Esophagus muscularis mucosa (tissue), 4 donors: ENCODE results near the gene PELI2. TPM values are rescaled to one million over a fixed set of nuclear protein-coding genes. Genes with fewer than 3 reads are reported as not detected.
A peak's percentile ranks its signal among the peaks of the same experiment; 100 is the strongest.

ENCODE experiments used
- DNase-seq: peaks from one replicate; pipeline ENCODE4 v3.0.0-alpha.2; 2017; ENCODE audit errors: extremely low spot score
- H3K27ac ChIP-seq, 4 donors: fragments of 200-600 bp; sonication (generic); replicated peaks in 1 of 4; 1 replicate in 3 of 4; 2 replicates in 1 of 4; pipeline ENCODE4 v1.5.1; 2016 to 2019; ENCODE audit warnings: mild to moderate bottlenecking in 1 of 4
- H3K27me3 ChIP-seq, 4 donors: fragments of 200-600 bp; sonication (generic); one replicate each; pipeline versions ENCODE4 v1.5.1 to v1.6.0; 2016 to 2019
- H3K36me3 ChIP-seq, 4 donors: fragments of 200-600 bp; sonication (generic); one replicate each; pipeline ENCODE4 v1.5.1; 2016 to 2019
- H3K4me1 ChIP-seq, 4 donors: fragments of 200-600 bp; sonication (generic); one replicate each; pipeline ENCODE4 v1.5.1; 2016 to 2019
- H3K4me3 ChIP-seq, 4 donors: fragments of 200-600 bp; sonication (generic); 1 replicate in 2 of 4; 2 replicates in 2 of 4; pipeline ENCODE4 v1.5.1; 2016 to 2019; ENCODE audit warnings: mild to moderate bottlenecking in 4 of 4, moderate library complexity in 1 of 4
- H3K9me3 ChIP-seq, 4 donors: fragments of 200-600 bp; sonication (generic); 1 replicate in 3 of 4; 2 replicates in 1 of 4; pipeline ENCODE4 v1.5.1; 2016 to 2019
- CTCF ChIP-seq, 3 experiments: fragments of 200-600 bp in 2 of 3; fragments of 450-650 bp in 1 of 3; sonication (generic) in 2 of 3; IDR thresholded peaks; one replicate each; pipeline ENCODE4 v1.5.1; 2017 to 2019; ENCODE audit warnings: antibody characterized with exemption in 3 of 3, mild to moderate bottlenecking in 2 of 3, moderate library complexity in 1 of 3
- EP300 ChIP-seq: sonication (generic); formaldehyde crosslinking; IDR thresholded peaks from one replicate; pipeline ENCODE4 v1.6.1; 2017; ENCODE audit warnings: antibody characterized with exemption
- POLR2A ChIP-seq: fragments of 450-650 bp; IDR thresholded peaks from one replicate; pipeline ENCODE4 v1.6.1; 2017; ENCODE audit warnings: antibody characterized with exemption, moderate library complexity, mild to moderate bottlenecking, low read depth
- POLR2AphosphoS5 ChIP-seq, 2 donors: sonication (generic); formaldehyde crosslinking; IDR thresholded peaks; one replicate each; pipeline ENCODE4 v1.6.1; 2017; ENCODE audit warnings: antibody characterized with exemption in 2 of 2
- WGBS: methylation state at CpG from one replicate; pipeline ENCODE4 v1.1.5; 2018; 5-methylcytosine and 5-hydroxymethylcytosine counted together
- intact Hi-C: fragments of 100-400 bp; cut with DNase I; formaldehyde crosslinking; loops from one replicate; pipeline ENCODE4 v1.15.1; 2023
- total RNA-seq, 4 donors: library from RNA; depleted of rRNA; stranded (reverse); fragments of >200 nt; gene quantifications; one replicate each; pipeline versions ENCODE4 v1.1.0 to v1.2.1, GENCODE V29; 2016

Gene PELI2
- total RNA-seq, 4 donors from 2014 or later: 10.6 to 16.3 (median 14.1) TPM

GRCh38 chr14:56241461-56241860, 123.2 kb downstream of the PELI2 start:
- 92% methylated on average over 6 of the region's 6 CpGs for WGBS
- no peak for TF ChIP-seq POLR2AphosphoS5 (IDR thresholded peaks at IDR 0.05)
- TF ChIP-seq POLR2A: no peak
- no peak for TF ChIP-seq EP300
- no peak for TF ChIP-seq CTCF (IDR thresholded peaks at IDR 0.05)
- Histone ChIP-seq H3K4me1 (no peaks in the 10 kb centered on the region), H3K36me3 (no peaks in the 10 kb centered on the region), H3K9me3 (no peaks in the 10 kb centered on the region), H3K27ac (no peak overlapping the region), H3K4me3 (no peak overlapping the region), H3K27me3 (no peaks in the 10 kb centered on the region)
- intact Hi-C loops: no loop called here
- no peak for DNase-seq

- H3K9me3 ChIP-seq: no peaks in the 10 kb centered on the region
- no peaks in the 10 kb centered on the region for H3K27me3 ChIP-seq
- WGBS: 75% methylated on average over 2 of the region's 2 CpGs
- no peak overlapping the region for H3K4me3 ChIP-seq
- DNase-seq: no peak
- no peaks in the 10 kb centered on the region for H3K36me3 ChIP-seq
- TF ChIP-seq POLR2A: no peak
- no peak for TF ChIP-seq EP300
- no peak overlapping the region for H3K27ac ChIP-seq
- intact Hi-C loops: no loop called here
- no peaks in the 10 kb centered on the region for H3K4me1 ChIP-seq
These were observed 124.9 kb downstream of the PELI2 start for GRCh38 chr14:56243110-56243509.

- Histone ChIP-seq H3K9me3 (no peaks in the 10 kb centered on the region), H3K36me3 (no peaks in the 10 kb centered on the region), H3K27me3 (no peaks in the 10 kb centered on the region), H3K4me1 (no peaks in the 10 kb centered on the region), H3K4me3 (no peak overlapping the region), H3K27ac (no peak overlapping the region)
- intact Hi-C loops: no loop called here
- DNase-seq: no peak
- TF ChIP-seq POLR2AphosphoS5 (IDR thresholded peaks at IDR 0.05) (peak in 1 of 2 donors; percentile 26), CTCF (IDR thresholded peaks at IDR 0.05) (no peak), EP300 (no peak), POLR2A (no peak)
- 51% methylated on average over 5 of the region's 5 CpGs for WGBS
These were observed 126.1 kb downstream of the PELI2 start for GRCh38 chr14:56244138-56244789.

- Histone ChIP-seq H3K36me3 (peaks cover 0 to 8% (median 0%) of the 10 kb centered on the region in 4 donors), H3K27ac (no peak overlapping the region), H3K4me3 (no peak overlapping the region), H3K27me3 (no peaks in the 10 kb centered on the region), H3K4me1 (no peaks in the 10 kb centered on the region), H3K9me3 (no peaks in the 10 kb centered on the region)
- intact Hi-C loops: no loop called here
- TF ChIP-seq POLR2A (no peak), POLR2AphosphoS5 (IDR thresholded peaks at IDR 0.05) (no peak), CTCF (IDR thresholded peaks at IDR 0.05) (peak in 1 of 3 experiments; percentile 17), EP300 (no peak)
- WGBS: 68% methylated on average over 5 of the region's 5 CpGs
- DNase-seq: no peak
These were observed 129.4 kb downstream of the PELI2 start for GRCh38 chr14:56247495-56248200.

GRCh38 chr14:56248442-56248841, 130.2 kb downstream of the PELI2 start:
- no peak for TF ChIP-seq EP300
- TF ChIP-seq POLR2A: no peak
- no peak for TF ChIP-seq CTCF (IDR thresholded peaks at IDR 0.05)
- TF ChIP-seq POLR2AphosphoS5 (IDR thresholded peaks at IDR 0.05): no peak
- intact Hi-C loops: no loop called here
- WGBS: 86% methylated on average over 5 of the region's 5 CpGs

More at GRCh38 chr14:56248442-56248841, 130.2 kb downstream of the PELI2 start:
- Histone ChIP-seq H3K36me3 (peaks cover 0 to 8% (median 0%) of the 10 kb centered on the region in 4 donors), H3K4me3 (no peak overlapping the region), H3K27me3 (no peaks in the 10 kb centered on the region), H3K9me3 (no peaks in the 10 kb centered on the region), H3K4me1 (no peaks in the 10 kb centered on the region), H3K27ac (no peak overlapping the region)
- DNase-seq: no peak
